ENCODE results near the gene LRFN3. TPM values are rescaled to one million over a fixed set of nuclear protein-coding genes. Genes with fewer than 3 reads are reported as not detected.

The LRFN3 gene
- total and polyA plus RNA-seq, 2 of the 4 experiments (the other 2 are of a cell fraction) = 0.36 to 4.8 TPM

DNA sequence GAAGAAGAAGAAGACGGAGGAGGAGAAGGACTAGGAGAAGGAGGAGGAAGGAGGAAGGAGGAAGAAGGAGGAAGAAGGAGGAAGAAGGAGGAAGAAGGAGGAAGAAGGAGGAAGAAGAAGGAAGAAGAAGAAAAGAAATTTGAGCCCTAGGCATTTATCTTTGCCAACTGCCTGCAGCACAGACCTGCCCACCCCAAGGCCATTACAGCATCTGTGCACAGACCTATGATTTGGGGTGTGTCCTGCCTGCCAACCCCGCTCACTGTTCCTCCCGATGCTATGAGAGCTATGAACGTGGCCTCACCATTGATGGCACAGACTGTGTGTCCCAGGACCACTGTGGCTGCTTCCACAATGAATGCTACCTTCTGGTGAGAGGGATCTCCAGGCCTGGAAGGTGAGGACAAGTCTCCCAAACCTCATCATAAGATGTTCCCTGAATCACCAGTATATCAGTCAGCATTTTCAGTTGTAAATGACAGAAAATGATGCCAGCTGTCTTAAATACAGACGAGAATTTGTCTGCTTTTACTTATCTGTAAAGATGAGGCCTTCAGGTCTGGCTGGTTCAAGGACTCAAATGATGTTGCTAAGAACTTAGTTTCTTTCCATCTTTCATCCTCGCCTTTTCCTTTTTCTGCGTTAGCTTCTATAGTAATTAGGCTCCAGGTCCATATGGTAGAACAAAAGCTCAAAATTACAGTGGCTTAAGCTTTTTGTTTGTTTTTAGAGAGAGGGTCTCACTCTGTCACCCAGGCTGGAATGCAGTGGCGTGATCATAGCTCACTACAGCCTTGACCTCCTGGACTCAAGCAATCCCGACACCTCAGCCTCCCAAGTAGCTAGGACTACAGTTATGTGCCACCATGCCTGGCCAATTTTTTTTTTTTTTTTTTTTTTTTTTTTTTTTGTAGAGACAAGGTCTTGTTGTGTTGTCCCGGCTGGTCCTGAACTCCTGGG is 54.9 kb downstream of the LRFN3 start:
- Histone ChIP-seq H3K4me1 (ENCODE audit: control insufficient read depth, insufficient read depth, low read length) (no peaks in the 10 kb centered on the region), H3K56ac (ENCODE audit: extremely low read depth, insufficient read depth, low read length) (no peak overlapping the region), H2BK15ac (ENCODE audit: low read depth, low read length) (no peak overlapping the region), H4K8ac (ENCODE audit: low read depth in 2 of 2, low read length in 2 of 2) (no peak overlapping the region), H3K9me3 (ENCODE audit: control insufficient read depth, insufficient read depth, low read length) (peaks cover 5% of the 10 kb centered on the region), H4K5ac (ENCODE audit: low read depth, low read length) (no peak overlapping the region), H4K91ac (ENCODE audit: insufficient read depth, low read depth, low read length) (no peak overlapping the region), H3K14ac (replicated peaks; ENCODE audit: low read depth, low read length) (no peak overlapping the region), H3K4ac (ENCODE audit: low read depth, low read length) (no peak overlapping the region), H3K4me3 (ENCODE audit: insufficient read depth, low read depth, low read length) (no peak overlapping the region), H2BK5ac (ENCODE audit: low read depth, low read length, poor library complexity, severe bottlenecking) (no peak overlapping the region), H3K27ac (ENCODE audit: insufficient read depth, low read length) (no peak overlapping the region), H2AK9ac (replicated peaks; ENCODE audit: low read depth, low read length, poor library complexity) (peak overlapping the region; percentile 33), H2BK120ac (ENCODE audit: low read depth, low read length) (no peak overlapping the region), H2BK20ac (ENCODE audit: low read depth, low read length) (no peak overlapping the region), H4K20me1 (ENCODE audit: insufficient read depth, low read length) (no peaks in the 10 kb centered on the region), H3K23ac (ENCODE audit: low read depth, low read length) (no peak overlapping the region), H3K4me2 (ENCODE audit: low read depth, low read length) (no peak overlapping the region), H3K9ac (ENCODE audit: low read depth, low read length) (no peak overlapping the region), H3K79me1 (ENCODE audit: low read depth in 1 of 2, low read length in 2 of 2) (peaks cover 6 to 12% of the 10 kb centered on the region in 2 experiments; a peak in 3 of 4 replicates), H3K27me3 (ENCODE audit: control insufficient read depth, insufficient read depth, low read length) (peaks cover 12% of the 10 kb centered on the region; the same call in 1 of the 2 replicates), H3K18ac (ENCODE audit: low read depth, low read length) (no peak overlapping the region), H3K9me1 (ENCODE audit: insufficient read depth, low read length) (no peaks in the 10 kb centered on the region; the same call in 1 of the 2 replicates), H3K36me3 (ENCODE audit: control insufficient read depth, insufficient read depth, low read length) (no peaks in the 10 kb centered on the region), H2AK5ac (ENCODE audit: low read depth, low read length) (no peak overlapping the region), H2AFZ (replicated peaks; ENCODE audit: low read length, poor library complexity) (no peak overlapping the region)
- WGBS, 2 experiments (ENCODE audit: extremely low coverage in 2 of 2, insufficient read length in 1 of 2) = 88% methylated on average over 1 of the region's 10 CpGs; no CpG with 5 or more reads in 1 of the 2 experiments
- in situ Hi-C loops (cut with MboI; ENCODE audit: low sequenced_read_pairs) (no loop called here), dilution Hi-C loops (cut with HindIII; ENCODE audit: low sequenced_read_pairs, unreplicated experiment) (no loop called here), intact Hi-C loops (cut with micrococcal nuclease) (no loop called here)
- DNase-seq (no peak), ATAC-seq (ENCODE audit: low read depth) (no peak)
- BruUV-seq (replicated peaks) = no TSS peak
- no peak for TF ChIP-seq CEBPB (IDR thresholded peaks at IDR 0.05; ENCODE audit: low read depth, low read length)
- ChIA-PET POLR2A (ENCODE audit: unreplicated experiment) (interaction anchor here (0.5 kb wide), 1 partner anchor 34 kb away, joined by 16 read pairs; no protein-coding TSS in a partner anchor), CTCF (no interaction called here)
